ENCODE measurements around the gene MSI2.
A peak's percentile ranks its signal among the peaks of the same experiment; 100 is the strongest.

Gene MSI2

DNA sequence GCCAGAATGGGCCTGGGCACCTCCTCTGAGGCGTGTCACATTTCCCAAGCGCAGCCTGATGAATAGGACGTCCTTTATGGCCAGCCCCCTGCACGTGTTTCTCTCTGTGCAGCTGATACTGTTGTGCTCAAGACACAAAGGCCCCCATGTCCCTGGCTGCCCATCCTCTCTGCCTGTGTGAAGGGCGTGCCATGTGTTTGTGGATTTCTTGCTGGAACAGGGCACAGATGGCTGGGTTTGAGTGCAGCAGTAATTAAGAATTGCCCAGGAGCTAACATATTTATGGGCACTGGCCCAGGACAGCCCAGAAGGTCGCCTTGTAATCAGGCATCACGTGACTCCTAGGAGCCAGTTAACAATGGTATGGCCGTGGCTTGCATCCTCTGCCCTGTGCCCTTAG lies 307.6 kb downstream of the MSI2 start:
- H3K9ac ChIP-seq (ENCODE audit: low read depth, low read length), result no peak overlapping the region
- H3K36me3 ChIP-seq (ENCODE audit: insufficient read depth, low read length), result no peaks in the 10 kb centered on the region
- H3K9me3 ChIP-seq (ENCODE audit: control insufficient read depth, insufficient read depth, low read length), result no peaks in the 10 kb centered on the region
- peaks cover 5% of the 10 kb centered on the region; the same call in 1 of the 2 replicates for H3K4me1 ChIP-seq (ENCODE audit: insufficient read depth, low read length)

- Histone ChIP-seq H3K9me3 (ENCODE audit: control insufficient read depth, insufficient read depth, low read length) (no peaks in the 10 kb centered on the region), H3K36me3 (ENCODE audit: insufficient read depth, low read length) (no peaks in the 10 kb centered on the region), H3K4me1 (ENCODE audit: insufficient read depth, low read length) (peaks cover 6% of the 10 kb centered on the region), H3K9ac (ENCODE audit: low read depth, low read length) (no peak overlapping the region)
These were observed 308.9 kb downstream of the MSI2 start for GRCh38 chr17:57565176-57565575.

- H3K4me1 ChIP-seq (ENCODE audit: insufficient read depth, low read length), result peaks cover 9% of the 10 kb centered on the region
- no peaks in the 10 kb centered on the region for H3K9me3 ChIP-seq (ENCODE audit: control insufficient read depth, insufficient read depth, low read length)
- no peak overlapping the region for H3K9ac ChIP-seq (ENCODE audit: low read depth, low read length)
- H3K36me3 ChIP-seq (ENCODE audit: insufficient read depth, low read length), result no peaks in the 10 kb centered on the region
These were observed 310.4 kb downstream of the MSI2 start for GRCh38 chr17:57566721-57567120.

GRCh38 chr17:57567251-57567650 lies 310.9 kb downstream of the MSI2 start:
- Histone ChIP-seq H3K36me3 (ENCODE audit: insufficient read depth, low read length) (no peaks in the 10 kb centered on the region), H3K9ac (ENCODE audit: low read depth, low read length) (no peak overlapping the region), H3K4me1 (ENCODE audit: insufficient read depth, low read length) (peaks cover 9% of the 10 kb centered on the region), H3K9me3 (ENCODE audit: control insufficient read depth, insufficient read depth, low read length) (no peaks in the 10 kb centered on the region)

GRCh38 chr17:57568340-57568739 lies 312.0 kb downstream of the MSI2 start:
- H3K9me3 ChIP-seq (ENCODE audit: control insufficient read depth, insufficient read depth, low read length), result no peaks in the 10 kb centered on the region
- peaks cover 9% of the 10 kb centered on the region for H3K4me1 ChIP-seq (ENCODE audit: insufficient read depth, low read length)
- no peaks in the 10 kb centered on the region for H3K36me3 ChIP-seq (ENCODE audit: insufficient read depth, low read length)
- H3K9ac ChIP-seq (ENCODE audit: low read depth, low read length), result no peak overlapping the region

GRCh38 chr17:57569021-57569420 lies 312.7 kb downstream of the MSI2 start:
- peaks cover 9% of the 10 kb centered on the region for H3K4me1 ChIP-seq (ENCODE audit: insufficient read depth, low read length)
- no peaks in the 10 kb centered on the region for H3K36me3 ChIP-seq (ENCODE audit: insufficient read depth, low read length)
- no peak overlapping the region for H3K9ac ChIP-seq (ENCODE audit: low read depth, low read length)
- H3K9me3 ChIP-seq (ENCODE audit: control insufficient read depth, insufficient read depth, low read length), result no peaks in the 10 kb centered on the region

GRCh38 chr17:57569853-57570252 lies 313.5 kb downstream of the MSI2 start:
- no peaks in the 10 kb centered on the region for H3K9me3 ChIP-seq (ENCODE audit: control insufficient read depth, insufficient read depth, low read length)
- H3K9ac ChIP-seq (ENCODE audit: low read depth, low read length), result no peak overlapping the region
- peaks cover 9% of the 10 kb centered on the region for H3K4me1 ChIP-seq (ENCODE audit: insufficient read depth, low read length)
- H3K36me3 ChIP-seq (ENCODE audit: insufficient read depth, low read length), result no peaks in the 10 kb centered on the region

GRCh38 chr17:57570724-57571344 lies 314.5 kb downstream of the MSI2 start:
- Histone ChIP-seq H3K36me3 (ENCODE audit: insufficient read depth, low read length) (no peaks in the 10 kb centered on the region), H3K9me3 (ENCODE audit: control insufficient read depth, insufficient read depth, low read length) (no peaks in the 10 kb centered on the region), H3K4me1 (ENCODE audit: insufficient read depth, low read length) (peaks cover 9% of the 10 kb centered on the region), H3K9ac (ENCODE audit: low read depth, low read length) (no peak overlapping the region)

DNA sequence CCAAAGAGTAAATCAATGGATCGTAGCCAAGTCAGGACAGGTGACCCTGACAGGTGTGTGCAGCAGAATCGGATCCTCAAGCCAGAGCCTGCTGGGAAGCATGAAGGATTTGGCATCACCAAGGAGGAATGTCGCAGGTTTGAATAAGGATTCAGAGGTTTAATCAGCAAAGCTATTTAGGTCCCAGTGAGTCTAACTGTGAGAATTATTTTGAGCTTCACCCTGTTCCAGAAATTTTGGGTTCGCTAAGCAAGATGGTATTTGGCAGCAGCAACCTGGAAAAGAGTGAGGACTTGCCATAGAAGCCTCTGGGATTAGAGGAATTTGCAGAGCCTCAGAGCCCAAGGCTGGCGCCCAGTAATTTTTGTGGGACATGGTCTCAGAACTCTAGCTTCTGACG lies 315.7 kb downstream of the MSI2 start:
- Histone ChIP-seq H3K36me3 (ENCODE audit: insufficient read depth, low read length) (no peaks in the 10 kb centered on the region), H3K4me1 (ENCODE audit: insufficient read depth, low read length) (peaks cover 9% of the 10 kb centered on the region), H3K9ac (ENCODE audit: low read depth, low read length) (no peak overlapping the region), H3K9me3 (ENCODE audit: control insufficient read depth, insufficient read depth, low read length) (no peaks in the 10 kb centered on the region)

GRCh38 chr17:57572600-57572999 lies 316.3 kb downstream of the MSI2 start:
- Histone ChIP-seq H3K36me3 (ENCODE audit: insufficient read depth, low read length) (no peaks in the 10 kb centered on the region), H3K4me1 (ENCODE audit: insufficient read depth, low read length) (peaks cover 13% of the 10 kb centered on the region), H3K9ac (ENCODE audit: low read depth, low read length) (no peak overlapping the region), H3K9me3 (ENCODE audit: control insufficient read depth, insufficient read depth, low read length) (no peaks in the 10 kb centered on the region)

GRCh38 chr17:57574040-57574513 lies 317.8 kb downstream of the MSI2 start:
- peaks cover 24% of the 10 kb centered on the region for H3K4me1 ChIP-seq (ENCODE audit: insufficient read depth, low read length)
- no peaks in the 10 kb centered on the region for H3K9me3 ChIP-seq (ENCODE audit: control insufficient read depth, insufficient read depth, low read length)
- H3K36me3 ChIP-seq (ENCODE audit: insufficient read depth, low read length), result no peaks in the 10 kb centered on the region
- H3K9ac ChIP-seq (ENCODE audit: low read depth, low read length), result no peak overlapping the region

DNA sequence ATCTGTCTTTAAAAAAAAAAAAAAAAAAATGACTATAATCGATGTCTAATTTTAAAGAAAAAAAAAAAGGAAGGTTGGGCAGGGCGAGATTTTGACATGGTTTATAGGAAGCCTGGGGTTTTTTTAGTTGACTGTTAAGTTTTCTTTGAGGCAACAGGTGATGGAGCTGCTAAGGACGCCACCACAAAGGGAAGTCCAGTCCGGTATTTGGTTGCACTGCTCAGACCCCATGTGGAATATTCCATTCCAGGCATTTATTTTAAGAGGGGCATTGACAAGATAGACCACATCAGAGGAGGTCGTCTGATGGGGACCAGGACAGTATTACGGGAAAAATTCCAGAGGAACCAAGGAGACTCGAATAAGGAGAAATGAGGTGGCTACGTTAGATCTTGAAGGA lies 320.4 kb downstream of the MSI2 start:
- H3K4me1 ChIP-seq (ENCODE audit: insufficient read depth, low read length), result peaks cover 23% of the 10 kb centered on the region
- no peaks in the 10 kb centered on the region for H3K36me3 ChIP-seq (ENCODE audit: insufficient read depth, low read length)
- H3K9ac ChIP-seq (ENCODE audit: low read depth, low read length), result no peak overlapping the region
- H3K9me3 ChIP-seq (ENCODE audit: control insufficient read depth, insufficient read depth, low read length), result no peaks in the 10 kb centered on the region

DNA sequence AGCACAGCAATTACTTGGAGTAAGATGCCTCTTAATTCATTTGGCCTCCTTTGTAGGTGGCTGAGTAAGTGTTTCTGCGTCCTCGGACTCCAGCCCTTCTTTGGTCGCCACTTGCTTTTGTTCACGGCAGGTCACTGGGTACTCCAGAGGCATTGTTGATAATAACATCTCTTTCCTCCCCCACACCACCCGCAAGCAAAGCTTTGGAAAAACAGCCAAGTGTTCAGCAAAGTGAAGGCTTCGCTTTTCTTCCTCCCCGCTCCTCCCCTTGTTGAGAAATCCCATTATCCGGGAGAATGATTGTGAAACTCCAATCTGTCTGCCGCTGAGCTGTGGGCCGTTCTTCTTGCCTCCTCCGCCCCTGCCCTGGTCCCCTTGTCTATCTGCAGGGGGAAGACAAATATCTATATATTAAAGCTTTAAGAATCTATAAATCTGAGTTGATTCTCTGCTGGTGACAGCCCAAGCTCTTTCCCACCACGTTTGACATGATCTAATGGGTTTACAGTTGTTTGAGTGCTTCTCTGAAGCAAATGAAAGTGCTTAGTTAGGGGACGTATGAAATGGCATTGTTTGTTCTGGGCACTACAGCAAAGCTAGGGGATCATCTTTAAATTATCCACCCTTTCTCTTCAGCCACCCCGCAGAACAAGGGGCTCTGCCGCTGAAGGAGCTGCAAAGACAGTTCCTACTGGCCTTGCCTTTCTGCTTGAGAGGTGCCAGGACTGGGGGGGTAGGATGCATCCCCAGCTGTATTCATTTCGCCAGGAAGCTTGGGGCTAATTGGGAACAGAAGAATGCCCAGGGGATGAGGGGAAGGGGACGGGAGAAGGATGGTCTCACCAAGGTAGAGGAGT lies 321.7 kb downstream of the MSI2 start:
- Histone ChIP-seq H3K36me3 (ENCODE audit: insufficient read depth, low read length) (no peaks in the 10 kb centered on the region), H3K9ac (ENCODE audit: low read depth, low read length) (peak overlapping the region; percentile 24; the same call in 1 of the 2 replicates), H3K4me1 (ENCODE audit: insufficient read depth, low read length) (peaks cover 23% of the 10 kb centered on the region), H3K9me3 (ENCODE audit: control insufficient read depth, insufficient read depth, low read length) (no peaks in the 10 kb centered on the region)

DNA sequence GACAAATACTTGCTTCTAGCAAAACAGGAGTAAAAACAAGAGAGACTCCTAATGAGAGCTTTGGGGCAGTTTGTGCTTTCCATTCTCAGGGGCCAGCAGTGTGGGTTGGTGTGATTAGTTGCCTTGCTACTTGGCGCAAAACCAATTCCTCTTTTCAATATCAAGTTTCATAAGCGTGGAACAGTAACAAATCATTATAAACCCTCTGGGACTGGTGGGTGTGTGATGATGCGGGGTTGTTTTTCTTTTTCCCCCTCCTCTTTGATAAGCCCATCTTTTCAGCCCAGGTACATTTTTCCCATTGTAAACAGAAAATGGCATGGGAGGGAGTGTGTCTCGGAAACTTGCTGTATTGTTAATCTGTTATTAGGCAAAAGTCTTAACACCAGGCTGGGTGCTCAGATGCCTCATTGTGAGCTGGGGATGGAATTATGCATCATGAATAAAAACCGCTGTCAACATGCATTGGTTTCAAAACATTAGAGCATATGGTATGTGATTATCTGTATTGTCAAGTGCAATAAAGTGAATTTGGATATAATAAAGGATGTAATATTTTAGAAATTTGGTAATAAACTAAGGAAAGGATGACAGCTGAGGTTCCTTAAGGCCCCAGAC lies 322.4 kb downstream of the MSI2 start:
- H3K9me3 ChIP-seq (ENCODE audit: control insufficient read depth, insufficient read depth, low read length), result no peaks in the 10 kb centered on the region
- peaks cover 23% of the 10 kb centered on the region for H3K4me1 ChIP-seq (ENCODE audit: insufficient read depth, low read length)
- no peak overlapping the region for H3K9ac ChIP-seq (ENCODE audit: low read depth, low read length)
- H3K36me3 ChIP-seq (ENCODE audit: insufficient read depth, low read length), result no peaks in the 10 kb centered on the region

GRCh38 chr17:57579245-57579644 lies 322.9 kb downstream of the MSI2 start:
- Histone ChIP-seq H3K36me3 (ENCODE audit: insufficient read depth, low read length) (no peaks in the 10 kb centered on the region), H3K4me1 (ENCODE audit: insufficient read depth, low read length) (peaks cover 23% of the 10 kb centered on the region)

More at GRCh38 chr17:57579245-57579644, 322.9 kb downstream of the MSI2 start:
- no peak overlapping the region for H3K9ac ChIP-seq (ENCODE audit: low read depth, low read length)
- H3K9me3 ChIP-seq (ENCODE audit: control insufficient read depth, insufficient read depth, low read length), result no peaks in the 10 kb centered on the region
